ENCODE measurements around the gene NLGN1. TPM values are rescaled to one million over a fixed set of nuclear protein-coding genes. Genes with fewer than 3 reads are reported as not detected.

The NLGN1 gene
- total RNA-seq, 1 donor from 2014 or later = 10.6 TPM

DNA sequence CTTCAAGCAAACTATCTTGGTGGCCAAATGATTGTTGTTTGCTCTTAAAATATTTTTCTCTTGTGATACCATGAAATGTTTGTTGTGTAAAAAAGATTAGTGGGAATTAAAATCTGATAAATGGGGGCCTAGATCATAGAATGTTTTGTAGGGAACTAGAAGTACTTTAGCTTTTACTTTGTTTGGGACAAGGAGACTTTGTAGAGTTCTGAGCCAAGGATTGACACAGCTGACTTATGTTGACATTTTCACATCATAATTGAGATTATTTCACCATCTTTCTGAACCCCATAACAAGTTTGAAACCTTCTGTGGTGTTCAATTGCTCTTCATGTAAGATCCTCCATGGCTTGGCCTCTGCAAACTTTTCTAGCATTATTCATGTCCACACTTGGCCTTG is 235.4 kb downstream of the NLGN1 start:
- no peak for DNase-seq (ENCODE audit: low spot score)

DNA sequence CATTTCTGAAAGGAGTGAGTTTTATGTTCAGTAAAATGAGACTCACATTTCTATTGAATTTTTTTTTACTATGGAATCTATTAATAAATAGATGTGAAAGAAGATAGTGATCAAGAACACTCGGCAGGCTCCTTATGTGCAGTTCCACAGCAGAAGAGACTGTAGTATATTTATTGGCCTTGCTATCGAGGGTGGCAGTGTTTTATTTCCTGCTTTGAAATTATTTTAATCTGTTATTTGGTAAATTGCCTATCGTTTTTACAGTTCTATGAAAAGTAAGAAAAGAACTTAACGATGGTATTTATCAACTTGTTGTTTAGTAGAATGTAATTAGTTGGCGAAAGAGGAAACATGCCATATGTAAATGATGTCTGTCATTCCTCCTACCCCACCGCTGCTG is 238.3 kb downstream of the NLGN1 start:
- DNase-seq (ENCODE audit: low spot score) = no peak

DNA sequence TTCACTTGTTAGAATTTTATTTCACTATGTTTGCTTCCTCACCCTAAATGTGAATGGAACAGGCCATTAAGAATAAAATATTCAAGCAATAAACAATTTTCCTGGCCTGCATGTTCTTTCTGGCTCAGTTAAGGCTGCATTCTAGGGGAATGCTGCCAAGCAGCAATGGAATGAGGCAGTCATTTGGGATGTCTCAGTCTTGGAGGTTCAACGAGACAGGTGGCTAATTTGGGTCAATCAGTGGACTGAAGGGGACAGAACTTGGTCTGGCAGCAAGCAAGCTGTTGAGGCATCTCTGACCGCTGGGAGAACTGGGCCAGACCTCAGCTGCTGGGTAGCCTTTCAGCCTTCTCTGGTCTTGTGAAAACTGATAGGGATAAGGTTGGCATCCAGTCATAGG is 241.6 kb downstream of the NLGN1 start:
- no peak for DNase-seq (ENCODE audit: low spot score)

DNA sequence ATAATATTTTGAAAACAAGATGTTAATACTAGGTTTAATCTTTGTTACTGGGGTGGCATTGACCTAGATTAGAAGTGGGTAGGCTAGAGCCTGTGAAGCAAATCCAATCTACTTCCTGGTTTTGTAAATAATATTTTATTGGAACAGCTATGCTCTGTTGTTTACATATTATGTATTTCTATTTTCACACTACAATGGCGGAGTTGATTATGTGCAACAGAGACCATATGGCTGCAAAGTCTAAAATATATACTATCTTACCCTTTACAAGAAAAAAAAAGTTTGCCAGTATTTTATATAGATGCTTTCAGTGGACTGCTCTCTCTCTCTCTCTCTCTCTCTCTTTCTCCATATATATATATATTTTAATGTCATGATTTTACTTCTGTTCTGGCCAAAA is 244.2 kb downstream of the NLGN1 start:
- no peak for DNase-seq (ENCODE audit: low spot score)

DNA sequence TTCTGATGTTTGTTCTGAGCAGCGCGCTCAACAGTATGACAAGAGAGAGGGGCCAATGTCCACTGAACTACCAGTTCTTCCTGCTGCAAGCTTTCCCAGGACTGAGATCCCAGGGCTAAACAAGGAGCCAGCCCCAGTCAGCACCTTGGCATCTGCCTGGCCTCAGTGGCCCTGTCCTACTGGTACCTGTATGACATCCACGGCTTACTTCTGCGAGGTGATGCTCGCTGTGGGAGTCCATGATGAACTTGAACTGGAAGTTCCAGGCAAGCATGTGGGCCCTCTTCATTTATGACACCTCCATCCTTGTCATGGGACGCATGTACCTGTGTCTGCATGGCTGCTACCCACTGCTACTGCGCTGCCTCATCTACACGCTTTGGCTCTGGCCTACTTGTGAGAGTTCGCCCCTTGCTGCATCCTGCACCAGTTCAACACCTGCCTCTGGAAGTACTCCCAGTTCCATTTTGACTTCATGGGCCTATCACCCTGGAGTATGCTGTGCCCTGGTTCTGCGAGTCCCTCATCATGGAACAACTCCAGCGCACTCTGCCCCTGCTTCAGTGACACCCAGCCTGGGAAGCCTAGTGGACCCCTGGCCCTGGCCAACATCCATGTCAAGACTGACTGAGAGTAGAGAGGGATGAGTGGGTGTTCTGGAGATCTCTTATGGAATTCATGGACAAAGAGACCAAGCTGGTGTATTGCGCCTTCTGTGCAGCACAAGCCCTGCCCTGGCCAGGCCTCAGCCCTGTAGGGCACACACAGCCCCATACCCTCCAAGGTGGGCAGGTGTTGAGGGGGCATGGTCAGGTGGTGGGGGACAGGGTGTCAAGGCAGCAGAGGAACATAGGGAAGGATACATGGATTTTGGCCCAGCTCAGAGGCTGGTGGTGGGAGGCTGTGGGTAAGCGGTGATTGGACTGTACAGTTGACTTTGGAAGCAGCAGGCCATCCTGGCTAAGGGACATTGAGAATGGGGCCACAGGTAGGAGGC is 246.8 kb downstream of the NLGN1 start:
- DNase-seq (ENCODE audit: low spot score) = no peak

DNA sequence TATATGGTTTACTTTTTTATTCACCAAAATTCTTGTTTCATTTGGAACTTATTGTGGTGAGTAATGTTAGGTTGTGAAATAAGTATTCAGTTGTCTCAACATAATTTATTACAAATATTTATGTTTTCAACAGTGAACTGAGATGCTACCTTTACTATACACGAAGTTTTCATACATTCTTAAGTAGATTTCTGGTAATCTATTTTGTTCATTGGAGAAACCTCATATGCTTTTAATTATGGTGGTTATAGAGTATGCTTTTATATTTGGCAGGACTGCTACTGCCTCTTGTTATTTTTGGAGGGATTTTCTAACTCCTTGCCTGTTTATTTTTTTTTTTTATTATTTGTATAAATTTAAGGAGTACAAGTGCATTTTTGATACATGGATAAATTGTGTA is 253.1 kb downstream of the NLGN1 start:
- no peak for DNase-seq (ENCODE audit: low spot score)

DNA sequence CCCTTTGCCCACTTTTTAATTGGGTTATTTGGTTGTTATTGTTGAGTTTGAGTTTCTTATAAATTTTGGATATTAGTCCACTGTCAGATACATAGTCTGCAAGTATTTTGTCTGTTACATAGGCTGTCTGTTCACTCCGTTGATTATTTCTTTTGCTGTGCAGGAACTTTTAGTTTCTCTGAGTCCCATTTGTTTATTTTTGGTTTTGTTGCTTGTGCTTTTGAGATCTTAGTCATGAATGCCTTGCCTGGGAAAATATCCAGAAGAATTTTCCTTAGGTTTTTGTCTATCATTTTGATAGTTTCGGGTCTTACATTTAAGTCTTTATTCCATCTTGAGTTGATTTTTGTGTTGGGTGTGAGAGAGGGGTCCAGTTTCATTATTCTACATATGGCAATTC is 254.5 kb downstream of the NLGN1 start:
- DNase-seq (ENCODE audit: low spot score) = no peak

DNA sequence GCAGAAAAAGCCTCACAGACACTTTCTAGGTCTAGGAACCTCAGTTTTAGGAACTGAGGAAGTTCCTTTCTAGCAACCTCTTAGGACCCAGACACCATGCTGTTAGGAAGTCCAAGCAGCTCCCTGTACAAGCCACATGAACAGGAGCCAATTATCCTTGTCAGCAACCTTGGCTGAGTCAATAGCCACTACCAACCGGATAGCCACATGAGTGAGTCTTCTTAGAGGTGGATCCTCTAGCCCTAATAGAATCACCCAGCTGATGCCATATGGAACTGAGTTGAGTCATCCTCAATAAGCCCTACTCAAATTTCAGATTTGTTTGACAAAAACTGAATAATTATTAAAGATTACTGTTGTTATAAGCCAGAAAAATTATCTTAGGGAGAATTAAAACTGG is 256.2 kb downstream of the NLGN1 start:
- no peak for DNase-seq (ENCODE audit: low spot score)

DNA sequence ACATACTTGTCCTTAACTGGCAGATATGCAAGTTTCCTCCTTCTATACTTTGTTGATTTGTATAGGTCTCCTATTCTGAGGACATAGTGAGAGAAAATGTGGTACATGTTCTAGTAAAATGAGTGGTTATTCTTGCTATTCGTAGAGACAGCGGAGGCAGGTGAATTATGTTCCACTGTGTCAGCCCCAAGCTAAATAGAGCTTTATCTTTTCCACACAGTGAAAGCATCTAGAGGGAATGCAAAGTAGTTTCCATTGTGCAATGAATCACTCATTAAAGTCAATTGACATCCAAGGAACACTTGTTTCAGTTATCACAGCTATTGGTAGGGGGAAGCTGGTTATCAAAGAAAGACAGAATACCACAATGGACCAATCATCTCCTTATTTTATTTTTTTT is 262.4 kb downstream of the NLGN1 start:
- no peak for DNase-seq (ENCODE audit: low spot score)

DNA sequence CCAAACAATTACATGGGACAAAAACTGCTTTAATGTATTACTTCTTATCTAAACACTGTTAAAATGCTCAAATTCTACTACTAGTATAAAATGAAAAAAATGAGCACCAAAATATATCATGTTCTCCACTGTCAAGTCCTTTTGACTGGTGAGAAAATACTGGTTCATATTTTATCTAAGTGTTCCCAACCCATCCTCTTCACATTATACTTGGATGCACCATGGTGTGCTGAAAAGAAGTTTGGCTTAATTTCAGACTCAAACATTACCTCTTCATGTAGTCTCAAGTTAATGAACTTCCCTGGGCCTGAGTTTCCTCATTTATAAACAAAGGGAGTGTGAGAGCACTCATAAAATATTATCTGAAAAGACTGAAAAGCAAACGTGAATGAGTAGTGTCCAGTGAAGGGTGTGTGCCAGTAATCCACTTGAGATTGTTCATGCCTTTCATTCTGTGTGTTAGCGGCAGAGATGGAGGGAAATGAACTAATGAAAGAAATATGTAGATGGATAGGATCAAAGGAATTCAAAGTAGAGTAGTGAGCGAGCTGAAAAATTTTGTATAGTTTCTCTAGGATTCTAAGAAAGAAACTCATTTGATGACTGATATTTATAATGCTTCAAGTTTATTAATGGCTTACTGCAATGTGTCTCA is 263.2 kb downstream of the NLGN1 start:
- no peak for DNase-seq (ENCODE audit: low spot score)

DNA sequence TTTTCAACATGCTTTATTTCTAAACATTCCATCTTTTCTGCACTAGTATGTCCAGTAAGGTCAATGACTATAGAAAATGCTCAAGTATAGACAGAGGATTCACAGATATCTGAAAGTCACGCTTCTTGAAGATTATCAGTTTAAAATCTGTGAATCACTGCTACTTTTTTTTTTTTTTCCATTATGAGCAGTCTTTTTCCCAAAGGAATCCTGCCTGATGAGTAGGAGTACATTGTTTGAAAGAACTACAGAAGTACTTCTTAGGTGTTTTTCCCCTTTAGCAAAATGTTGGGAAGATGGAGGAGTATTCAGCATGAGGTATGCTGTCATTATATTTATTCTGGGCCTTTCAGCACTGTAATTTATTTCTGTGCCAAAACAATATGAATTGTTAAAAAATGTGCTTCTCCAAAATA is 266.2 kb downstream of the NLGN1 start:
- DNase-seq (ENCODE audit: low spot score) = no peak

DNA sequence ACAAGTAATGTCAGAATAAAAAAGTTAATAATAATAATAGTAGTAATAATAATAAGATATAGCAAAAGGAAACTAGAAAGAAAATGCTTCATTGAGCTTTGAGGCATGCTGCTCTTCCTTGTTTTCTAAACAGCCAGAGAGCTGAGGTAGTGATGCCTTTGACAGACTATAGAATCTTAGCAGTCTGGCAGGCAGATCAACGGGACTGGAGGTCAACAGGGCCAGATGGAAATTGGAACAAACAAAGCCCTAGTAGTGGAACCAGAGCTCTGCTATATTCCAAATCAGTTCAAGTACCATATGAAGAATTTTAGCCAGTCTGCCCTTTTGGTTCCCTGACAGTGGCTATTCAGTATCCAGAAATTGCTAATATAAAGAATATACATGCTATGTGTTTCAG is 278.6 kb downstream of the NLGN1 start:
- DNase-seq (ENCODE audit: low spot score) = no peak

DNA sequence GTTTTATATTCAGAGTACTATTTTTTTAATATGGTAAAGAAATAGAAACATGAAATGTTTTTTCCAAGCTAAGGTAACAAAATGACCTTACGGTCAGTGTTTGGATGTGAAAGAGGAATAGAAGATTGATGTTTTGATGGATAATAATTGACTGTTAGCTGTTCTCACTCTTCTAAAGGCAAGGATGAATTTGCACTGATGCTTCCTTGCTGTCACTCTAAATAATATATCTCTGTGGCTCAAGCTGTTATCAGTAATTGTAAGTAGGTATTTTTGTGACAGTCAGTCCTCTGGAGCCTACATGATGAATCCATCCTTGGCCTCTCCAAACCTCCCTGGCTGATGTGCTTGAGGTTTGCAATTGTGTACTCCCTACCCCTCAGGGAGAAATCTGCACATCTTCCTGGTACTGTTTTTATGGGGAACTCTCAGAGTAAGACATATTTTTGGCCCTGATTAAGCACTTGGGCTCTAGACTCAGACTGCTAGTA is 283.7 kb downstream of the NLGN1 start:
- DNase-seq (ENCODE audit: low spot score) = no peak

DNA sequence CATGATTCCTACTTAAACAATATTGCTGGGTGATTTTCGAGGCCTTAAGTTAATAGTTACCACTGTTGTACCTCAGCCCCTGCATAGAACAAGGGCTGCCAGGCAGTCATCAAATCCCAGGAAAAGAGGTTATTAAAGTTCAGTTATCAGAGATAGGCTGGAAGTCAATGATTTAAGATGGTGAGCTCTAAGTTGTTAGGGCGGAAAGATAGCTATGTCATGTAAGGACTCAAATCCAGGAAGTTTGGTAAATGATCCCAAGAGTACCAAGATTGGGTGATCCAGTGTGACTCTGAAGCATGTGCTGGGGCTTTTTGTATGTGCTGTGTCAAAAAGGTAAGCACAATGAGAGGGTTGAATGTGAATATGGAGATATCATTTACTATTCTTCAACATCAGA is 287.9 kb downstream of the NLGN1 start:
- no peak for DNase-seq (ENCODE audit: low spot score)

DNA sequence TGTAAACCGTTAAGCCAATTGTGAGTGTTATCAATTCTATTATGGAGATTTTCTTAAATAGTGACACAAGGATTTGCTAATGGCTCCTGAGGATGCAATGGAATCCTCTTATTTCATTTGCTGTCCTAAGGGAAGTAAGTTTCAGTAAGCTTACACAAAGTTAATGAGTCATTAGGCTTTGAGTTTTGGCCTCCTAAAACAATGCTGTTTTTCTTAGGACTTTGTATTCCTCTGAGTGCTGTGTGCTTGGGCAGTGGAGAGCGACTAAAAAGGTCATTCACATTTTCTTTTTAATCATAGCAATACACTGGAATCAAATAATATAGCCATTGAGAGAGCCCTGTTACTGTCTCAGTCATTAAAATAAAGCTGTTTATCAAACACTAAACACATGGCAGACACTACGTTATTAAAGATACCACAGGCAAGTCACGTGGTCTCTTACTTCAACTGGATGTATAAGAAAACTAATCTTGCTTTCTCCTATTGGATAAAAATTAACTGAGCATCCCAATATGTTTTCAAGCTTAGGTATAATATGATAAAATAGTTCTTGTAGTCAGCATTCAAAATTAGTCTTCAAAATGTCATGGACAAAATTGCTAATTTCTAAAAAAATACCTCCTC is 290.8 kb downstream of the NLGN1 start:
- no peak for DNase-seq (ENCODE audit: low spot score)

DNA sequence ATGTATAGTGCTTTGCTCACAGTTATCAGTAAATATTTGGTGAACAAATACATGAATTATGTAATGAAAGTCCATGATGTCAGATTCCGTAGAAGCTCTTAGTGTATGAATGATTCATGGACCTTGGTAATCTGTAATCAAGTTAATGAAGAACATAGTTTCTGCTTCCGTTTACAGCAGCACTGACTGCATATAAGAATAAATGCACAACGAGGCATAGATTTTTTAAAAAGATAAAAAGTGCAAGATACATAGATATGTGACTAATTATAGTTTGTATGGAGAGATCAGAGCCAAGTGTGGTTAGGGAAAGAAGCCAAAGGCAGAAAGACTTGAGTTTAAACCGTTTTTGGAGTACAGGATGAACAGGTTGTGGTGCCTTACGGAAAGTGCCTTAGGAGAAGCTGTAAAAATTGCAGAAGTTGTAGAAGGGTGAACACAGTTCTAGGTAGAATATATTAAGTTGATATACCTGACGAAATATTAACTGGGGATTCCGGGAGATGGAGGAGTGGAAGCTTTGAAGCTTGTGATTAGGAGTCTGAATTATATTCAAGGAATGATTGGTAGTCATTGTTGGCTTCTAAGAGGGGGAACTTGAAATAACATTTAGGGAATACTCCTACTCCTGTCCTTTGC is 293.1 kb downstream of the NLGN1 start:
- DNase-seq (ENCODE audit: low spot score) = no peak

DNA sequence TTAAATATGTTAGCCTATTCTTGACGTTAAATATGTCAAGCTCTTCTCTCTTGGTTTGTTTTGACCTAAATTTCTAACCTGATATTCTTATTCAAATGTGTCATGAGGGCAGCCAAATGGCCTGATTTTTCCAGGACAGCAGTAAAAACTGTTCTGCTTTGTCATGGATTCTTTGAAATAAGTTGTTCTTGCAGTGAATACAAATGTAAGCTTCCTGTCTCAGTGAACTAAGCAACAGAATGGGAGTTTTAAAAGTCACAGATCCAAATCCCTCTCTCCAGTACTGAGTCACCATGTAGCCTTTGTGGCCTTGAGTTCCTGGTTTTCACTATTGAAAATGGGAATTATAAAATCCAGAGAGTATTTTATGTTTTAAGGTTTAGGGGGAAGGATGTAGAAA is 301.8 kb downstream of the NLGN1 start:
- DNase-seq (ENCODE audit: low spot score) = no peak

DNA sequence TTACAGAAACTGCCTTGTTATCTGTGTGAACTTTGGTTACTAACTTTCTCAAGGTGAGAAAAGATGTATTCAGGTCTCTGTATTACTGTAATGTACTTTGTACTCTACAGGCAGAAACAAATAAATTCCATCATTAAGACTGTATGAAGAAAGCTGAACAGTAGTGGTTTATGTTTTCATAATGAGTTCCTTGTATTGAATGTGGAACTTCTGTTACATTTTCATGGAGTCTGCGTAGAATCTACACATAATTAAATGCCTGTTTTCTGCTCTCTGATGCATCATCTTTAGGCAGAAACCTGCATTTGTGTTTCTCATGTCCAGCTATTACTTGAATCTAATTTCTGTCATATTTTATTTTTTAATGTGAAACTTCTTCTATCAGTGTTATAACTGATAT is 302.8 kb downstream of the NLGN1 start:
- no peak for DNase-seq (ENCODE audit: low spot score)

DNA sequence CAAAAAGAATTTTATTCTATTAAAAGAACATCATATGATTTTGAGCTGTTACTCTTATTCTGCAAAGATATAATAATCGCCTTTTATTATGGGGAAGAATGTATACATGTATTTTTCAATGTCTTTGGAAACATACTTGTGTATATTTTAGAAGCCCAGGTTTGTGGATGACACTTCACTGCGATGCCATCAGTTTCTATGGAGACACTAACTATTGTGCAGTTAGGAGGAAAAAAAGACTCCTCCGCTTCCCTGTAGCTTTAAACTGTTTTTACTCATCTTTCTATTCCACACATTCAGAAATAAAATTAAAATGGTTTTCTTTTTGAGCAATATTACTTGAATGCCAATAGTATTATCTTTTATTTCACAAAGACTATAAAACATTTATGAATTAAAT is 305.0 kb downstream of the NLGN1 start:
- no peak for DNase-seq (ENCODE audit: low spot score)

DNA sequence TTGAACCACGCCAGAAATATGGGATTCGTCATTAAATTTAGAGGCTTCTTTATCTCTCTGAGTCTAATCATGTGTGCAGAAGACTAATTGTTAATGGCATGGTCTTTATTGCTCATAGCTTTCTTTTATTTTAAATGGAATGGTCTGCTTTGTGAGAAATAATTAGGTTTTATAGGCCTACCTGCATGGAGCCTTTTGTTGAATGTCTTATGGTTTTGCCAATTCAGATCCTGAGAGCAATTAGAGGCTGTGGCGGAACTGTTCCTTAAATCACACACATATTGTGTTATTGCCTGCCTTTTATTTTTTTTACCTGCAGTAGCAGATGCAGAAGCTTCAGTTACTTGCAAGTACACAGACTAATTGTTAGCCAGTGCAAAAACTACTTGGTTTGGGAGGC is 306.2 kb downstream of the NLGN1 start:
- no peak for DNase-seq (ENCODE audit: low spot score)

DNA sequence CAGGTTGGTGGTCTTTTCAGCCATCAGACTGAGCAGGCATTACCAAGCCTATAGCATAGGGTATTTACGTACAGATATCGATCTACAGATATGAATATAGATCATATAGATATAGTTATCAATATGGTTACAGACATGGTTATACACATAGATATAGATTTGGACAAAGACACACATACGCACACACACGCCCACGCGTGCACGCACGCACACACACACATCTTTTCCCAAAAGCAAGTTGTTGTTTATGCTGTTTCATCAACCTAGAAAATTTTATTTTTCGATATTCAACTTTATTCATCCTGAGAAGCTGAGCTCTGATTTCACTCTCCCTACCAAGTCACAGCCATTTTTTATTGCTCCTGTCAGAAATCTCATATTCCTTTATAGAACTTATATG is 309.1 kb downstream of the NLGN1 start:
- DNase-seq (ENCODE audit: low spot score) = no peak

DNA sequence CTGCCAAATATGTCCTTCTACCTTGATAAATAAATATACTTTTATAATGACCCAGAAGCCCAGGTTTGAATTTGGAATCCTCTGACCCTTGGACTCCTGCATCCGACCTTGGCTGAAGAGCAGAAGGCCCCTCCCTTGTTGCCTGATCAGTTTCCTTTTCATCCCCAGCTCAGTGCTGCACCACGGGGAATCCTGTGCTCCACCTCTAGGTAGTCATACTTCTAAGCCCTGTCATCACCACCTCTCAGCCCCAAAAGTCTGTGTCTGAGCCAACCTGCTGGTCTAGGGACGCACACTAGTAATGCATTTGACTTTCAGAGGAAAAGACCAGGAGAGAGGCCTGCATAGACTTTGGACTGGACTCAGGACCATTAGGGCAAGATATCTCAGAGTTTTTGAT is 310.6 kb downstream of the NLGN1 start:
- DNase-seq (ENCODE audit: low spot score) = no peak

All from ureter (tissue), 1 donor.